ENCODE data around the gene CLIC6. TPM values are rescaled to one million over a fixed set of nuclear protein-coding genes. Genes with fewer than 3 reads are reported as not detected.
A peak's percentile ranks its signal among the peaks of the same experiment; 100 is the strongest.

Gene CLIC6
- polyA plus RNA-seq (ENCODE audit: low read depth in 6 of 6), result not detected

DNA sequence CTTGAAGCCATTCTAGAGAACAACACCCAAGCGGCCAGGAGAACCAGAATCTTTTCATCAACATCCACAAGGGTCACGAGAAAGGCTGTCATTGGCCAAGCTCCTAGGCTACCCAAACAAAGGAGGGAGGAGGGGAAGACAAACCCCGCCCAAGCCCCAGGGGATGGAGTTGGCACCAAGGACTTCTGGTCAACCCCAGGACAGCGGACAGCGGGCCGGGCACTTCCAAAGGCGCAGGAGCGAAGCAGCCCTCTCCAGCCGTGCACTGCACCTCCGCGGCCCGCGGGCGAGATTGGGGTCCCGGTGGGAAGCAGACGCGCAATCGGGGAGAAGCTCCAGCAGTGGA is at the start of gene CLIC6:
Gene CLIC6, plus strand, starts transcription at position 192 of the 346 bp plus-strand sequence. CDS start 395 bp downstream, outside the sequence.
- Mint-ChIP-seq H3K36me3 (no peaks in the 10 kb centered on the region), H3K27me3 (peaks cover 33 to 67% (median 54%) of the 10 kb centered on the region in 3 donors), H3K9me3 (no peaks in the 10 kb centered on the region), H3K4me1 (peaks cover 3 to 17% (median 12%) of the 10 kb centered on the region in 3 donors), H3K27ac (peak within 1 kb of the TSS in 1 of 6 donors; percentile 62), H3K4me3 (peak within 1 kb of the TSS in 6 of 8 donors; percentile 42 to 87 (median 70))
- no peak for DNase-seq
- no peak for ATAC-seq (ENCODE audit: low read depth in 2 of 2)

- DNase-seq (no peak), ATAC-seq (ENCODE audit: low read depth in 2 of 2) (no peak)
- H3K27me3 Mint-ChIP-seq, result peaks cover 0 to 20% (median 12%) of the 10 kb centered on the region in 3 donors
- H3K27ac Mint-ChIP-seq, result no peak overlapping the region
- H3K4me3 Mint-ChIP-seq, result peak overlapping the region in 1 of 8 donors; percentile 15
- peaks cover 13 to 16% (median 15%) of the 10 kb centered on the region in 3 donors for H3K4me1 Mint-ChIP-seq
- H3K9me3 Mint-ChIP-seq, result peaks cover 0 to 2% (median 0%) of the 10 kb centered on the region in 7 donors
- H3K36me3 Mint-ChIP-seq, result no peaks in the 10 kb centered on the region
Observed at GRCh38 chr21:34619841-34620665, 48.7 kb upstream of the CLIC6 start.

- DNase-seq (no peak), ATAC-seq (ENCODE audit: low read depth in 2 of 2) (no peak)
- no peak overlapping the region for H3K27ac Mint-ChIP-seq
- peaks cover 8 to 11% (median 10%) of the 10 kb centered on the region in 3 donors for H3K4me1 Mint-ChIP-seq
- peaks cover 6 to 29% (median 18%) of the 10 kb centered on the region in 3 donors for H3K27me3 Mint-ChIP-seq
- peak overlapping the region in 1 of 8 donors; percentile 31 for H3K4me3 Mint-ChIP-seq
- peaks cover 0 to 2% (median 0%) of the 10 kb centered on the region in 7 donors for H3K9me3 Mint-ChIP-seq
- H3K36me3 Mint-ChIP-seq, result no peaks in the 10 kb centered on the region
Observed at GRCh38 chr21:34621434-34622350, 47.1 kb upstream of the CLIC6 start.

- peaks cover 8 to 11% (median 10%) of the 10 kb centered on the region in 3 donors for H3K4me1 Mint-ChIP-seq
- no peaks in the 10 kb centered on the region for H3K9me3 Mint-ChIP-seq
- H3K27me3 Mint-ChIP-seq, result peaks cover 6 to 29% (median 18%) of the 10 kb centered on the region in 3 donors
- ATAC-seq (ENCODE audit: low read depth in 2 of 2) (no peak), DNase-seq (no peak)
- H3K4me3 Mint-ChIP-seq, result peak overlapping the region in 1 of 8 donors; percentile 24
- no peak overlapping the region for H3K27ac Mint-ChIP-seq
- no peaks in the 10 kb centered on the region for H3K36me3 Mint-ChIP-seq
Observed at GRCh38 chr21:34623516-34623915, 45.3 kb upstream of the CLIC6 start.

GRCh38 chr21:34625030-34625593 is 43.7 kb upstream of the CLIC6 start:
- H3K27me3 Mint-ChIP-seq, result peaks cover 6 to 29% (median 18%) of the 10 kb centered on the region in 3 donors
- no peak overlapping the region for H3K27ac Mint-ChIP-seq
- no peak for ATAC-seq (ENCODE audit: low read depth in 2 of 2)
- DNase-seq, result no peak
- H3K4me3 Mint-ChIP-seq, result no peak overlapping the region
- H3K36me3 Mint-ChIP-seq, result no peaks in the 10 kb centered on the region
- H3K9me3 Mint-ChIP-seq, result no peaks in the 10 kb centered on the region
- H3K4me1 Mint-ChIP-seq, result peaks cover 8 to 11% (median 10%) of the 10 kb centered on the region in 3 donors

DNA sequence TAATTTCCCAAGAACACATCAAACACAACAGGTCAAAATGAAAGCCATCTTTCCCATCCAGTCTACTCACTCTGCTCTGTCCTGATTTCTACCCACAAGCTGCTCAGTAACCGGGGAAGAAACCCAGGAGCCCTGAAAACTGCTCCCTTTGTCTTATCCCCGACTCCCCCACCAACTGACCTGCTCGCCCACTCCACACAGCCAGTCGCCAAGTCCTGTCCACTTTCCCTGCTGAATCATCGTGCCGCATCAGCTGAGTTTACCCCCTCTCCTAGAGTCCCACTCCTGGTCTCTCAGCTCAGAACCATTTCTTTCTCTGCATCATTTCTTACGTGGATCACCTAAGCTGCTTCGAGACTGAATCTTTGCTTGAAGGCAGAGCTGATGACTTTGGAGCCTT is 42.7 kb upstream of the CLIC6 start:
- no peak for ATAC-seq (ENCODE audit: low read depth in 2 of 2)
- H3K27me3 Mint-ChIP-seq, result peaks cover 6 to 29% (median 18%) of the 10 kb centered on the region in 3 donors

GRCh38 chr21:34630536-34631143 is 38.2 kb upstream of the CLIC6 start:
- peak; percentile 38 to 69 for ATAC-seq (ENCODE audit: low read depth in 2 of 2)
- H3K4me3 Mint-ChIP-seq, result no peak overlapping the region
- no peaks in the 10 kb centered on the region for H3K4me1 Mint-ChIP-seq
- peaks cover 6 to 22% (median 22%) of the 10 kb centered on the region in 3 donors for H3K27me3 Mint-ChIP-seq
- peak; percentile 39 for DNase-seq
- no peak overlapping the region for H3K27ac Mint-ChIP-seq
- no peaks in the 10 kb centered on the region for H3K36me3 Mint-ChIP-seq
- H3K9me3 Mint-ChIP-seq, result peaks cover 0 to 2% (median 0%) of the 10 kb centered on the region in 7 donors

More for the DNA sequence above, 42.7 kb upstream of the CLIC6 start:
- Mint-ChIP-seq H3K27ac (no peak overlapping the region), H3K36me3 (no peaks in the 10 kb centered on the region), H3K4me3 (no peak overlapping the region), H3K4me1 (peaks cover 8 to 11% (median 10%) of the 10 kb centered on the region in 3 donors), H3K9me3 (no peaks in the 10 kb centered on the region)
- DNase-seq, result no peak

- Mint-ChIP-seq H3K27me3 (peaks cover 0 to 16% (median 13%) of the 10 kb centered on the region in 3 donors), H3K4me3 (no peak overlapping the region), H3K27ac (no peak overlapping the region), H3K9me3 (peaks cover 0 to 2% (median 0%) of the 10 kb centered on the region in 7 donors), H3K4me1 (no peaks in the 10 kb centered on the region), H3K36me3 (no peaks in the 10 kb centered on the region)
- ATAC-seq (ENCODE audit: low read depth in 2 of 2) (no peak), DNase-seq (no peak)
Observed at GRCh38 chr21:34632498-34632897, 36.3 kb upstream of the CLIC6 start.

GRCh38 chr21:34635307-34635706 is 33.5 kb upstream of the CLIC6 start:
- Mint-ChIP-seq H3K27ac (no peak overlapping the region), H3K4me3 (no peak overlapping the region), H3K27me3 (peaks cover 0 to 16% (median 13%) of the 10 kb centered on the region in 3 donors), H3K9me3 (peaks cover 0 to 2% (median 0%) of the 10 kb centered on the region in 7 donors), H3K4me1 (peaks cover 3 to 4% (median 4%) of the 10 kb centered on the region in 3 donors), H3K36me3 (no peaks in the 10 kb centered on the region)
- DNase-seq, result no peak
- no peak for ATAC-seq (ENCODE audit: low read depth in 2 of 2)

GRCh38 chr21:34636961-34637360 is 31.8 kb upstream of the CLIC6 start:
- no peak overlapping the region for H3K4me3 Mint-ChIP-seq
- H3K27me3 Mint-ChIP-seq, result peaks cover 0 to 16% (median 13%) of the 10 kb centered on the region in 3 donors
- peaks cover 13 to 16% (median 16%) of the 10 kb centered on the region in 3 donors for H3K4me1 Mint-ChIP-seq
- H3K27ac Mint-ChIP-seq, result peak overlapping the region in 1 of 6 donors; percentile 12
- no peak for ATAC-seq (ENCODE audit: low read depth in 2 of 2)
- peaks cover 0 to 1% (median 0%) of the 10 kb centered on the region in 7 donors for H3K9me3 Mint-ChIP-seq
- DNase-seq, result no peak
- no peaks in the 10 kb centered on the region for H3K36me3 Mint-ChIP-seq

- peaks cover 0 to 7% (median 2%) of the 10 kb centered on the region in 3 donors for H3K27me3 Mint-ChIP-seq
- DNase-seq (no peak), ATAC-seq (ENCODE audit: low read depth in 2 of 2) (no peak)
- H3K27ac Mint-ChIP-seq, result peak overlapping the region in 1 of 6 donors; percentile 42
- peaks cover 0 to 1% (median 0%) of the 10 kb centered on the region in 7 donors for H3K9me3 Mint-ChIP-seq
- H3K4me3 Mint-ChIP-seq, result no peak overlapping the region
- peaks cover 24 to 26% (median 25%) of the 10 kb centered on the region in 3 donors for H3K4me1 Mint-ChIP-seq
- no peaks in the 10 kb centered on the region for H3K36me3 Mint-ChIP-seq
Observed at GRCh38 chr21:34639250-34639649, 29.5 kb upstream of the CLIC6 start.

- Mint-ChIP-seq H3K4me1 (peaks cover 24 to 26% (median 25%) of the 10 kb centered on the region in 3 donors), H3K27me3 (no peaks in the 10 kb centered on the region), H3K36me3 (no peaks in the 10 kb centered on the region), H3K9me3 (peaks cover 0 to 1% (median 0%) of the 10 kb centered on the region in 7 donors), H3K27ac (peak overlapping the region in 1 of 6 donors; percentile 72), H3K4me3 (peak overlapping the region in 1 of 8 donors; percentile 24)
- DNase-seq (no peak), ATAC-seq (ENCODE audit: low read depth in 2 of 2) (no peak)
Observed at GRCh38 chr21:34639882-34640788, 28.7 kb upstream of the CLIC6 start.
